Measurements from ENCODE around the gene NEDD8. TPM values are rescaled to one million over a fixed set of nuclear protein-coding genes. Genes with fewer than 3 reads are reported as not detected.

Gene NEDD8
- 191 and 208 TPM in 2 replicates for total RNA-seq
- long read RNA-seq, transcript NEDD8-201 (4 exons, 708 nt): major isoform, 62 of 64 reads
- long read RNA-seq, partial matches to known transcripts: 0 of 64 reads
- long read RNA-seq, other reads (novel, unspliced or antisense): 0 of 64 reads

- TF ChIP-seq, protein P1, sequence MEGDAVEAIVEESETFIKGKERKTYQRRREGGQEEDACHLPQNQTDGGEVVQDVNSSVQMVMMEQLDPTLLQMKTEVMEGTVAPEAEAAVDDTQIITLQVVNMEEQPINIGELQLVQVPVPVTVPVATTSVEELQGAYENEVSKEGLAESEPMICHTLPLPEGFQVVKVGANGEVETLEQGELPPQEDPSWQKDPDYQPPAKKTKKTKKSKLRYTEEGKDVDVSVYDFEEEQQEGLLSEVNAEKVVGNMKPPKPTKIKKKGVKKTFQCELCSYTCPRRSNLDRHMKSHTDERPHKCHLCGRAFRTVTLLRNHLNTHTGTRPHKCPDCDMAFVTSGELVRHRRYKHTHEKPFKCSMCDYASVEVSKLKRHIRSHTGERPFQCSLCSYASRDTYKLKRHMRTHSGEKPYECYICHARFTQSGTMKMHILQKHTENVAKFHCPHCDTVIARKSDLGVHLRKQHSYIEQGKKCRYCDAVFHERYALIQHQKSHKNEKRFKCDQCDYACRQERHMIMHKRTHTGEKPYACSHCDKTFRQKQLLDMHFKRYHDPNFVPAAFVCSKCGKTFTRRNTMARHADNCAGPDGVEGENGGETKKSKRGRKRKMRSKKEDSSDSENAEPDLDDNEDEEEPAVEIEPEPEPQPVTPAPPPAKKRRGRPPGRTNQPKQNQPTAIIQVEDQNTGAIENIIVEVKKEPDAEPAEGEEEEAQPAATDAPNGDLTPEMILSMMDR (conservative IDR thresholded peaks at IDR 0.05): no peak
- DNase-seq (ENCODE audit: low read depth, low spot score): peak; percentile 67
- no peaks in the 10 kb centered on the region for H3K9me3 Mint-ChIP-seq
These were observed at the start of gene NEDD8 for GRCh38 chr14:24232121-24232644. Gene NEDD8, minus strand, starts transcription at chr14:24232367. Its CDS starts 100 bp downstream, at chr14:24232267.

DNA sequence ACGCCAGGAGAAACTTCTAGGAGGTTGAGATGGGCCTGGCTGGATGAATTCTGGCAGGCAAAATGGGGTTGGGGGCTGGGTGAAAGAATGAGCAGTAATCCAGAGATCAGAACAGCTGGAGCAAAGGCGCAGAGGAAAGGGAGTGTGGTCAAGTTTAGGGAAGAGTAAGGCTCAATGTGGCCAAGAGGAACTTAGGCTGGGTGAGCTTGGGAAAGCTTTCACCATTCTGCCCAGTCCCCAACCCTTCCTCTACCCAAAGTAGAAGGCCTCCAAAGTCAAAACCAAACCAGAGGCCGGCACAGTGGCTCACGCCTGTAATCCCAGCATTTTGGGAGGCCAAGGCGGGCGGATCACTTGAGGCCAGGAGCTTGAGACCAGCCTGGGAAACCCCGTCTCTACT, 49.5 kb upstream of the NEDD8 start:
- DNase-seq (ENCODE audit: low read depth, low spot score): no peak
- TF ChIP-seq, protein P1 (conservative IDR thresholded peaks at IDR 0.05): no peak
- no peaks in the 10 kb centered on the region for H3K27me3 Mint-ChIP-seq (ENCODE audit: low read depth)
- H3K27ac Mint-ChIP-seq (ENCODE audit: unreplicated experiment): no peak overlapping the region
- H3K9me3 Mint-ChIP-seq: no peaks in the 10 kb centered on the region
- H3K4me3 Mint-ChIP-seq: no peak overlapping the region
- no peaks in the 10 kb centered on the region for H3K4me1 Mint-ChIP-seq
- no peaks in the 10 kb centered on the region for H3K36me3 Mint-ChIP-seq (ENCODE audit: low read depth)

More at GRCh38 chr14:24232121-24232644, at the start of gene NEDD8:
- Mint-ChIP-seq H3K4me1 (peaks cover 44% of the 10 kb centered on the region), H3K36me3 (ENCODE audit: low read depth) (peaks cover 3% of the 10 kb centered on the region), H3K27me3 (ENCODE audit: low read depth) (no peaks in the 10 kb centered on the region), H3K27ac (ENCODE audit: unreplicated experiment) (peak within 1 kb of the TSS; percentile 94), H3K4me3 (peak within 1 kb of the TSS; percentile 92)

- Mint-ChIP-seq H3K36me3 (ENCODE audit: low read depth) (no peaks in the 10 kb centered on the region), H3K27me3 (ENCODE audit: low read depth) (no peaks in the 10 kb centered on the region), H3K4me3 (no peak overlapping the region), H3K27ac (ENCODE audit: unreplicated experiment) (no peak overlapping the region), H3K4me1 (no peaks in the 10 kb centered on the region), H3K9me3 (no peaks in the 10 kb centered on the region)
- DNase-seq (ENCODE audit: low read depth, low spot score): no peak
- TF ChIP-seq, protein P1 (conservative IDR thresholded peaks at IDR 0.05): no peak
These were observed 48.8 kb upstream of the NEDD8 start for GRCh38 chr14:24280797-24281460.

- Mint-ChIP-seq H3K4me1 (no peaks in the 10 kb centered on the region), H3K27me3 (ENCODE audit: low read depth) (no peaks in the 10 kb centered on the region), H3K4me3 (no peak overlapping the region), H3K9me3 (no peaks in the 10 kb centered on the region), H3K27ac (ENCODE audit: unreplicated experiment) (no peak overlapping the region), H3K36me3 (ENCODE audit: low read depth) (no peaks in the 10 kb centered on the region)
- TF ChIP-seq, protein P1 (conservative IDR thresholded peaks at IDR 0.05): no peak
- DNase-seq (ENCODE audit: low read depth, low spot score): no peak
These were observed 47.4 kb upstream of the NEDD8 start for GRCh38 chr14:24279301-24280186.

- peak overlapping the region; percentile 10 for H3K27ac Mint-ChIP-seq (ENCODE audit: unreplicated experiment)
- TF ChIP-seq, protein P1 (conservative IDR thresholded peaks at IDR 0.05): no peak
- H3K9me3 Mint-ChIP-seq: no peaks in the 10 kb centered on the region
- no peaks in the 10 kb centered on the region for H3K4me1 Mint-ChIP-seq
- H3K36me3 Mint-ChIP-seq (ENCODE audit: low read depth): no peaks in the 10 kb centered on the region
- no peaks in the 10 kb centered on the region for H3K27me3 Mint-ChIP-seq (ENCODE audit: low read depth)
- no peak for DNase-seq (ENCODE audit: low read depth, low spot score)
- no peak overlapping the region for H3K4me3 Mint-ChIP-seq
These were observed 46.3 kb upstream of the NEDD8 start for GRCh38 chr14:24278424-24278823.
